ENCODE data around the gene KIF26B. TPM values are rescaled to one million over a fixed set of nuclear protein-coding genes. Genes with fewer than 3 reads are reported as not detected.
A peak's percentile ranks its signal among the peaks of the same experiment; 100 is the strongest.

Gene KIF26B
- total and polyA plus RNA-seq, 10 of the 15 experiments (the other 5 are each of a cell fraction or from before 2014, with no cell fraction given) = 0.35 to 11.6 (median 2.2) TPM

GRCh38 chr1:245648749-245649522 lies 494.2 kb downstream of the KIF26B start (continued):
- TF ChIP-seq, protein P1, sequence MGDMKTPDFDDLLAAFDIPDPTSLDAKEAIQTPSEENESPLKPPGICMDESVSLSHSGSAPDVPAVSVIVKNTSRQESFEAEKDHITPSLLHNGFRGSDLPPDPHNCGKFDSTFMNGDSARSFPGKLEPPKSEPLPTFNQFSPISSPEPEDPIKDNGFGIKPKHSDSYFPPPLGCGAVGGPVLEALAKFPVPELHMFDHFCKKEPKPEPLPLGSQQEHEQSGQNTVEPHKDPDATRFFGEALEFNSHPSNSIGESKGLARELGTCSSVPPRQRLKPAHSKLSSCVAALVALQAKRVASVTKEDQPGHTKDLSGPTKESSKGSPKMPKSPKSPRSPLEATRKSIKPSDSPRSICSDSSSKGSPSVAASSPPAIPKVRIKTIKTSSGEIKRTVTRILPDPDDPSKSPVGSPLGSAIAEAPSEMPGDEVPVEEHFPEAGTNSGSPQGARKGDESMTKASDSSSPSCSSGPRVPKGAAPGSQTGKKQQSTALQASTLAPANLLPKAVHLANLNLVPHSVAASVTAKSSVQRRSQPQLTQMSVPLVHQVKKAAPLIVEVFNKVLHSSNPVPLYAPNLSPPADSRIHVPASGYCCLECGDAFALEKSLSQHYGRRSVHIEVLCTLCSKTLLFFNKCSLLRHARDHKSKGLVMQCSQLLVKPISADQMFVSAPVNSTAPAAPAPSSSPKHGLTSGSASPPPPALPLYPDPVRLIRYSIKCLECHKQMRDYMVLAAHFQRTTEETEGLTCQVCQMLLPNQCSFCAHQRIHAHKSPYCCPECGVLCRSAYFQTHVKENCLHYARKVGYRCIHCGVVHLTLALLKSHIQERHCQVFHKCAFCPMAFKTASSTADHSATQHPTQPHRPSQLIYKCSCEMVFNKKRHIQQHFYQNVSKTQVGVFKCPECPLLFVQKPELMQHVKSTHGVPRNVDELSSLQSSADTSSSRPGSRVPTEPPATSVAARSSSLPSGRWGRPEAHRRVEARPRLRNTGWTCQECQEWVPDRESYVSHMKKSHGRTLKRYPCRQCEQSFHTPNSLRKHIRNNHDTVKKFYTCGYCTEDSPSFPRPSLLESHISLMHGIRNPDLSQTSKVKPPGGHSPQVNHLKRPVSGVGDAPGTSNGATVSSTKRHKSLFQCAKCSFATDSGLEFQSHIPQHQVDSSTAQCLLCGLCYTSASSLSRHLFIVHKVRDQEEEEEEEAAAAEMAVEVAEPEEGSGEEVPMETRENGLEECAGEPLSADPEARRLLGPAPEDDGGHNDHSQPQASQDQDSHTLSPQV (IDR thresholded peaks at IDR 0.05) = no peak
- TF ChIP-seq REST (IDR thresholded peaks at IDR 0.05; ENCODE audit: low read depth, low read length) = no peak
- TF ChIP-seq SIX5 (IDR thresholded peaks at IDR 0.05; ENCODE audit: low read depth, low read length, severe bottlenecking) = no peak
- TF ChIP-seq SRF (IDR thresholded peaks at IDR 0.05; ENCODE audit: low read depth in 2 of 2, low read length in 2 of 2) = no peak
- TF ChIP-seq RB1 (IDR thresholded peaks at IDR 0.05; ENCODE audit: borderline replicate concordance) = no peak
- TF ChIP-seq ZNF622 (IDR thresholded peaks at IDR 0.05) = no peak
- TF ChIP-seq RUNX3 (IDR thresholded peaks at IDR 0.05; ENCODE audit: low read length) = peak; percentile 13; the same call in 1 of the 2 replicates
- peak; percentile 52; the same call in 1 of the 2 replicates for TF ChIP-seq EED (IDR thresholded peaks at IDR 0.05; ENCODE audit: low read depth)
- TF ChIP-seq, protein P2, sequence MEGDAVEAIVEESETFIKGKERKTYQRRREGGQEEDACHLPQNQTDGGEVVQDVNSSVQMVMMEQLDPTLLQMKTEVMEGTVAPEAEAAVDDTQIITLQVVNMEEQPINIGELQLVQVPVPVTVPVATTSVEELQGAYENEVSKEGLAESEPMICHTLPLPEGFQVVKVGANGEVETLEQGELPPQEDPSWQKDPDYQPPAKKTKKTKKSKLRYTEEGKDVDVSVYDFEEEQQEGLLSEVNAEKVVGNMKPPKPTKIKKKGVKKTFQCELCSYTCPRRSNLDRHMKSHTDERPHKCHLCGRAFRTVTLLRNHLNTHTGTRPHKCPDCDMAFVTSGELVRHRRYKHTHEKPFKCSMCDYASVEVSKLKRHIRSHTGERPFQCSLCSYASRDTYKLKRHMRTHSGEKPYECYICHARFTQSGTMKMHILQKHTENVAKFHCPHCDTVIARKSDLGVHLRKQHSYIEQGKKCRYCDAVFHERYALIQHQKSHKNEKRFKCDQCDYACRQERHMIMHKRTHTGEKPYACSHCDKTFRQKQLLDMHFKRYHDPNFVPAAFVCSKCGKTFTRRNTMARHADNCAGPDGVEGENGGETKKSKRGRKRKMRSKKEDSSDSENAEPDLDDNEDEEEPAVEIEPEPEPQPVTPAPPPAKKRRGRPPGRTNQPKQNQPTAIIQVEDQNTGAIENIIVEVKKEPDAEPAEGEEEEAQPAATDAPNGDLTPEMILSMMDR (IDR thresholded peaks at IDR 0.05 in 2 of 3, conservative IDR thresholded peaks at IDR 0.05 in 1 of 3; ENCODE audit: control insufficient read depth in 2 of 3, extremely low read depth in 1 of 3, insufficient read depth in 1 of 3, low read depth in 3 of 3, low read length in 3 of 3) = peak in 1 of 3 experiments; percentile 32; a peak in 2 of 6 replicates
- TF ChIP-seq CHD1 (IDR thresholded peaks at IDR 0.05; ENCODE audit: low read depth, low read length) = no peak
- no peak for TF ChIP-seq ZBED1 (IDR thresholded peaks at IDR 0.05; ENCODE audit: borderline replicate concordance)
- TF ChIP-seq USF2 (IDR thresholded peaks at IDR 0.05; ENCODE audit: borderline replicate concordance, low read depth, low read length) = no peak
- no peak for TF ChIP-seq CEBPB (IDR thresholded peaks at IDR 0.05; ENCODE audit: borderline replicate concordance in 1 of 2, low read depth in 2 of 2, low read length in 2 of 2)
- TF ChIP-seq MYB (IDR thresholded peaks at IDR 0.05; ENCODE audit: borderline replicate concordance, low read depth, low read length) = no peak
